ENCODE results near the gene USP40.

GRCh38 chr2:233429175-233429897 lies 137.2 kb downstream of the USP40 start:
- TF ChIP-seq ELF4 (IDR thresholded peaks at IDR 0.05) (no peak), FOXA1 (IDR thresholded peaks at IDR 0.05) (no peak), FOXM1 (IDR thresholded peaks at IDR 0.05; ENCODE audit: borderline replicate concordance) (no peak), NFRKB (IDR thresholded peaks at IDR 0.05) (no peak), BHLHE40 (IDR thresholded peaks at IDR 0.05; ENCODE audit: borderline replicate concordance) (no peak), SUZ12 (IDR thresholded peaks at IDR 0.05) (no peak), ARNT (IDR thresholded peaks at IDR 0.05) (no peak)
- TF ChIP-seq, protein P1, sequence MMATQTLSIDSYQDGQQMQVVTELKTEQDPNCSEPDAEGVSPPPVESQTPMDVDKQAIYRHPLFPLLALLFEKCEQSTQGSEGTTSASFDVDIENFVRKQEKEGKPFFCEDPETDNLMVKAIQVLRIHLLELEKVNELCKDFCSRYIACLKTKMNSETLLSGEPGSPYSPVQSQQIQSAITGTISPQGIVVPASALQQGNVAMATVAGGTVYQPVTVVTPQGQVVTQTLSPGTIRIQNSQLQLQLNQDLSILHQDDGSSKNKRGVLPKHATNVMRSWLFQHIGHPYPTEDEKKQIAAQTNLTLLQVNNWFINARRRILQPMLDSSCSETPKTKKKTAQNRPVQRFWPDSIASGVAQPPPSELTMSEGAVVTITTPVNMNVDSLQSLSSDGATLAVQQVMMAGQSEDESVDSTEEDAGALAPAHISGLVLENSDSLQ (IDR thresholded peaks at IDR 0.05), result no peak

All from HEK293T (cell line).